GM19468 (cell line): ENCODE data around the gene NCLN.

ENCODE experiments used
- ATAC-seq: cut with Tn5 transposase; IDR thresholded peaks from one replicate; pipeline ENCODE4 v1.9.1; 2021; ENCODE audit warnings: mild to moderate bottlenecking, moderate library complexity, moderate number of reproducible peaks; ENCODE audit not compliant: unreplicated experiment; ENCODE audit errors: extremely low read depth

Gene NCLN

DNA sequence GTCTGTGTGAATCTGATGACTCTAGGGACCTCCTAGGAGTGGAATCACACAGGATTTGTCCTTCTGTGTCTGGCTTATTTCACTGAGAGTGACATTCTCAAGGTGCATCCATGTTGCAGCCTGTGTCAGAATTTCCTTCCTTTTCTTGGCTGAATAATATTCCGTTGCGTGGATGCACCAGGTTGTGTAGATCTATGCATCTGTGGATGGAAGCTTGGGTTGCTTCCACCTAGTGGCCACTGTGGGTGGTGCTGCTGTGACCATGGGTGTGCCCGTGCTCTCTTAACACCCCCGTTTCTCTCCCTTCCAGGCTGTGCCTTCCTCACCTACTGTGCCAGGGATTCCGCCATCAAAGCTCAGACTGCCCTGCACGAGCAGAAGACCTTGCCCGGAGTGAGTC, 64.9 kb downstream of the NCLN start:
- no peak for ATAC-seq

DNA sequence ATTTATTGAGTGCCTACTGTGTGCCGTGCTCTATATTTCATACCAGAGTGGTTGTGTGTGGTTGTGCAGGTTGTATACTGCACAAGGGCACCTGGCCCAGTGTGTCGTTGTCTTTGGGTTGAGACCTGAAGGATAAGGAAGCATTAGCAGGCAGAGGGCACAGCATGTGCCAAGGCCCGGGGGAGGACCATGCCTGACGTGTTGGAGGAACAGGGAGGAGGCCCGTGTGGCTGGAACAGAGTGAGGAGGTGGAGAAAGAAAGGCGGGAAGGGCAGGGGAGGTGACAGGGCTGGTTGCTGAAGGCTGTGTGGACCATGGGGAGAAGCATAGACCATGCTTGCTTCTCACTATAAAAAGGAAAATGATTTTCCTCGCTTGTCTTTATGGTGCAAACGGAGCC, 65.5 kb downstream of the NCLN start:
- no peak for ATAC-seq

GRCh38 chr19:3252650-3253049, 66.9 kb downstream of the NCLN start:
- no peak for ATAC-seq

DNA sequence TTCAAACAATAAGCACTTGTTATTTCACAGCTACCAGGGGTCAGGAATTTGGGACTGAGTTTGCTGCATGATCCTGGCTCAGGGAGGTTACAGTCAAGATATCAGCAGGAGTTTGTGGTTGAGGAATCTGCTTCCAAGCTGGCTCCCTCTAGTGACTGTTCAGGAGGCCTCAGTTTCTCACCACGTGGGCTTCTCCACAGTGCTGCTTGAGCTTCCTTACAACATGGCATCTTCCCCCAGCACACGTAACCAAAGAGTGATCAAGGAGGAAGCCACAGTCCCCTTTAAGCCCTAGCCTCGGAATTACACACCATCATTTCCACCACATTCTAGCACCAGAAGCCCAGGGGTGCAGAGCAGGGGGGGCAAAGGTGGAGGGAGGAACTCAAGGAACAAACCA, 67.5 kb downstream of the NCLN start:
- ATAC-seq = no peak

DNA sequence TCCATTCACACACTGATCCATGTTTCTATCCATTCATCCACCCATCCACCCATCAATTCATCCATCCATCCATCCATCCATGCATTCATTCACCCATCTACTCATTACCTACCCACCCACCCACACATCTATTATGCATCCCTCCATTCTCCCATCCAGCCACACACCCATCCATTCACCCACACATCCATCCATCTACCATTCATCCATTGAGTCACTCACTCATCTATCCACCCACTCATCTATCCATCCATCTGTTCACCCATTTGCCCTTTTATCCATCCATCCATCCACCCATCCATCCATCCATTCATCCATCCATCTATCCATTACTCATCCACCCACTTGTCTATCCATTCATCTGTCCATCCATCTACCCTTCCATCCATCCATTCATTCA, 68.8 kb downstream of the NCLN start:
- no peak for ATAC-seq

DNA sequence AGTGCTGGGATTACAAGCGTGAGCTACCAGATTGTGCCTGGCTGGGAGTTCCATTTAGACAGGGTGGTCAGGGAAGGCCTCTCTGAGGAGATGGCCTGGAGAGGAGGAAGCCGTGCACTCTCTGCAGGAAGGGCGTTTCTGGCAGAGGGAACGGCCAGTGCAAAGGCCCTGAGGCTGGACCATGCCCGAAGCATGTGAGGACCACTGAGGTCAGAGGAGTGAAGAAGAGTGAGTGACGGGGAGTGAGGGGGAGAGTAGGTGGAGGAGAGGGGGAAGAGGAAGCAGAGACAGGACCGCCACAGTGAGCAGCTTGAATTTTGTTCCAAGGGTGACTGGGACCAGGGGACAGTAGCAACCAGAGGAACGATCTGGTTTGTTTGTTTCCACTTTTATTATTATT, 71.3 kb downstream of the NCLN start:
- no peak for ATAC-seq
